HTERT RPE-1 (cell line): ENCODE data around the gene TOPBP1.

Experiments
- in situ Hi-C: fragments of 300-500 bp; cut with MboI; formaldehyde crosslinking; loops from 4 replicates; pipeline ENCODE4 v1.14.3; 2020; ENCODE audit warnings: low sequenced_read_pairs

The TOPBP1 gene

DNA sequence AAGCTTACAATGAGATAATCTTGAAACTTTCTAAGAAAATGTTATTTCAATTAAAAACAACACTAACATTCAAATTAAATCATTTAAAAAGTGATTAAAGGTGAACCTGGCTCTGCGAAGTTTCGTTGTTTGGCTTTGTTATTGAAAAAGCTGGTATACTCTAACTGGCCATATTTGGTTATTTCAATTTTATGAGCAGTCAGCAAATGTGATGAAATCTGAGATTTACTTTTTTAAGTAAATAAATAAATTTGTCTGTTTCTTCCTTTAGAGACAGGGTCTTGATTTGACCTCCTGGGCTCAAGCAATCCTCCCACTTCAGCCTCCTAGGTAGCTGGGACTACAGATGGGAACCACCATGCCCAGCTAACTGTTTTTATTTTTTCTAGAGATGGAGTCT lies 50.2 kb downstream of the TOPBP1 start:
- in situ Hi-C loops, result no loop called here

DNA sequence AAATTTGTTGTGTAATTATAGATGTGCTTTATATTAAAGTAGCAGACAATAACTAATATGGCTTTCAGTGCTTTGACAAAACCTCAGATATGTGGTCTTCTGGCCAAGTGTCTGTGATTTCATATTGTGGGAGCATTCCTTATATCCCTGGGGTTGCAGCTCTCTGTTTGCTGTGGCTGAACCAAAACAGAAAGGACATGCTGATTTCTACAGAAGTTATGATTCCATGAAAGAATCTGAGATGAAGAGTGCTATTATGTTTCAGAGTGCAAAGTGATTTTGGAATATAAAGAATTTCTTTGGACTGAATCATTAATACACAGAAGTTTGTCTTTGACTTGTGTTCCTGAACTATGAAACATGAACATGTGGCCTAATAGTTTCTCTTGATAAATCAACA lies 51.7 kb downstream of the TOPBP1 start:
- in situ Hi-C loops, result no loop called here

DNA sequence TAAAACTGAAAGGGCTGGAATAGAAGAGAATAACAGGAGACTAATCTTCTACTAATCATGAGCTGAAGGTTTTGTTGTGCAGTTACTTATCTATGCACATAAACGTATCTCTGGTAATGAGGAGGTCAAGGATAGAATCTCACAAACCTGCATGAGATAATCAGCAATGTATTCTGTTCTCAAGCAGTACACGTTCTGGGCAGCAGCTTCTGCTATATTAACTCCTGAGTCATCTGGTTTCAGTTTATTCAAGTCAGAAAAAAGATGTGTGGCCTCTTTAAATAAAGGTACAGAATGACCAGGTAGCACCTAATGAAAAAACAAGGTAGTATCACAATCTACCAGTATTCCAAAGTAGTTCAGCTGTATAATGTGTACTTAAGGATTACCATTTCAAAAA lies 53.4 kb downstream of the TOPBP1 start:
- in situ Hi-C loops, result no loop called here

DNA sequence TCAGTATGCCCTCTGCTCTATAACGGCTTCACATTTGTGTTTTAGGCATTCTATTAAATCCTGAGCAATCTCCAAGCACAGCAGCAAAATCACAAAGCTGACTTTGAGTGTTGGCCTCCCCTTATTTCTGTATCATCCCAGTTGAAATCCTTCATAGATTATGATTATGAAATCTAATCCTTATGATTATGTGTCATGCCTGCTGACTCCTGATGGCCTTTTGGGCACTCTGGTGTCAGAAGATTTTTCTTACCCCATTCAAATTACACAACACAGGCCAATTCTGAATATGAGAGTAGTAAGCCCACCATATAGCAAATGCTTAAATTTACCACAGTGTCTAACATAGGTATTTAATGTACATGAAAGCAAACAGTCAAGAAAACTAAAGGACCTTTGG lies 53.9 kb downstream of the TOPBP1 start:
- in situ Hi-C loops, result no loop called here

DNA sequence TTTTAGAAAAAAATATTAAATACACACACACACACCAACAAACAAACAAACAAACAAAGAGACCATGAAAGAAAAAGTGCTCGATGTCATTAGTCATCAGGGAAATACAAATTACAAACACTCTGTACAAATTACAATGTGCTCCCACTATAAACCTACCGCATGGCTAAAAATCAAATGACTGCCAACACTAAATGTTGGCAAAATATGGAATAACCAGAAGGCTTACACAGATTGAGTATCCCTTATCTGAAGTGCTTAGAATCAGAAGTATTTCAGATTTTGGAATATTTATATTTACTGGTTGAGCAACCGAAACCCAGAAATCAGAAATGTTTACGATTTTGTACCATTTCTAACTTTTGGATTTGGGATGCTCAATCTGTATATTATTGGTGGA lies 54.8 kb downstream of the TOPBP1 start:
- in situ Hi-C loops, result no loop called here

DNA sequence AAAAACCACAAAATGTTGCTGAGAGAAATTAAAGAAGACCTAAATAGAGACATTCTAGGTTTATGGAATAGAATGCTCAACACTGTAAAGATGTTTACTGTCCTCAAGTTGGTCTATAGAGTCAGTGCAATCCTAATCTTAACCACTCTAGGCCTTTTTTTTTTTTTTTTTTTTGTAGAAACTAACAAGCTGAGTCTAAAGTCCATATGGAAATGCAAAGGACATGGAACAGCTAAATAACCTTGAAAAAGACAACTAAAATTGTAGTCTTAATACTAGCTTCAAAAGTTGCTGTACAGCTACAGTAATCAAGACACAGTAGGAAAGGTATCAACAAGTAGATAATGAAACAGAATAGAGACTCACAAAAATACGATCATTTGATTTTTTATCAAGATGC lies 55.4 kb downstream of the TOPBP1 start:
- in situ Hi-C loops, result no loop called here

DNA sequence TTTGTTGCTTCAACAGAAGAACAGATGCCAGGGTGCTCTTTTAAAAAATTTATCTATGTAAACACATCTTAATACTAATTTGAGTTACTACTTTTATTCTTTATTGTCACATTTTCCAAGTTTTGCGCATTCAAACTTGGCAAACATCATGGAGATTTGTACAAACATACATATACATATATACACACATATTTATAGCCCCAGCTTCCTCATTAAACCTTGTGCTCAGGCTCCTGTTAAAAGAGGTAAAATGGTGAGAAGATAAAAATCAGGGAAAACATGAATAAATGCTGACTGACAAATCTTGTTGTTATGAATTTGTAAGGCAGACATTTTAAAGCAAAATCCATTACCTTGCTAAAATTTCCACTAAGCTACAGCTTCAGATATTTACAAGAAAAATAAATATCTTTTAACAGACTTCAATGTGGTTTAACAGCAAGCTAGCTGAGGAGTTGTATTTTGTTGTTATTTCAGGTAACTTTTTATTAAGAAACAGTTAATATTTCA lies 61.1 kb downstream of the TOPBP1 start:
- in situ Hi-C loops, result no loop called here

DNA sequence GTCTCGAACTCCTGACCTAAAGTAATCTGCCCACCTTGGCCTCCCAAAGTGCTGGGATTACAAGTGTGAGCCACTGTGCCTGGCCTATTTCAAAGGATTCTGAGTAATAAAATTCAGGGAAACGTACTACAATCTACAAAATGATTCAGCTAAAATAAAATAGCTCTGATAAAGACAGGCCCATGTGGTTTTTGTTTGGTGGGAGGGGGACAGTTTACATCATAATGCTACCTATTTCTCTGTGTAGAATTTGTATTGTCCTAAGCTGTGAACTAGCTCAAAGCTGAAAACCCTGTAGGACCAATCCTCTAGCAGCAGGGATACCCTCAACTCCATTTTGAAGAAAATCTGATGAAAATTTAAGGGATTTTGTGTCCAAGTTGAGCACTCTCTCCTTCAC lies 62.5 kb downstream of the TOPBP1 start:
- in situ Hi-C loops, result no loop called here

DNA sequence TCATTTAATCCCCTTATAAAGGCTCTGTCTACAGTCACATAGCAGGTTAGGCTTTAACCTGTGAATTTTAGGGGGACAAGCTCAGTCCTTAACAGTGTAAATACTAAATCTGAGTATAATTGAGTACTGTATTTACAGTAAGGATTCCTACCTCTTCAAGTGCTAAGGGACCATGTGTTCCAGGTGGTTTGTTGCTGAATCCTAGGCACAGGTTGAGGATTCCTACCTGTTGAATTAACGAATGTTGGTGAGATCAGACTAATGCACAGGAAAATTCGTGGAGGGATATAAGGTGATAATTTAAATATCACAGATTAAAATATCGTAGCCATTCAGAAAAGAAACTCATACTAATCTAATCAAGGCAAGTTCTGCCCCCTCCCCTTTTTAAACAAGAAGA lies 63.3 kb downstream of the TOPBP1 start:
- in situ Hi-C loops, result no loop called here

DNA sequence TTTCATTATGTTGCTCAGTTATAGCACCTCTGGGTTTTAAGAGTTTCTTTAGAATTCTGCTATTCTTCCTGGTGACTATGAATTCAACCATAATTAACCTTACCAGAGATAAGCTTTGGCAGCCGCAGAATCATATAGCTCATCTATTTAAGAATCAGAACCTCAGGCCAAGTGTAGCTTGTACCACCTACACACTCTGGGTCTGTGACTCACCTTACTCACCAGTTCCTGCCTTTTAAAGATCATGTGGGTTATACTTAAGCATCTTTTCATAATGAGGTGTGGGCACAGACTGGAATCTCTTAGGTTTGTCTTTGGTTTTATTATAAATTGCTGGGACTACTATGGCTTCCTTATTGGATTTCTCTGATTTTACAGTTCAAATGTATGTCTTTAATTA lies 66.4 kb downstream of the TOPBP1 start:
- in situ Hi-C loops, result no loop called here

DNA sequence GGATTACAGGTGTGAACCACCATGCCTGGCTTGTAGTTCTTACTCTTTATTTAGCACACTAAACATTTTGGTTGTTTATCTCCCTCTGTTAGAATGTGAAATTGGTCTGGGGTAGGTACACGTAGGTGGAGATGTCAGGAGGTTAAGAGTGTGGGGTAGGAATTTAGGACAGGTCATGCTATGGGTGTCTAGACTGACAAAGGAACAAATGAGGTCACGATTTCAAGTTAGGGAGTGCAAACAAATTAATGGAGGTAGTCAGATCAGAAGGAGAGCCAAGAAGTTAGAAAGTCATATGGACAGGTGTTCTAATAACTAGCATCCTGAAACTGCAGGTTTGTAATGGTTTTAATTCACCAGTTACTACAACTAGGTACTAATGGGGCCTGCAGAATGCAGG lies 68.5 kb downstream of the TOPBP1 start:
- in situ Hi-C loops, result no loop called here

DNA sequence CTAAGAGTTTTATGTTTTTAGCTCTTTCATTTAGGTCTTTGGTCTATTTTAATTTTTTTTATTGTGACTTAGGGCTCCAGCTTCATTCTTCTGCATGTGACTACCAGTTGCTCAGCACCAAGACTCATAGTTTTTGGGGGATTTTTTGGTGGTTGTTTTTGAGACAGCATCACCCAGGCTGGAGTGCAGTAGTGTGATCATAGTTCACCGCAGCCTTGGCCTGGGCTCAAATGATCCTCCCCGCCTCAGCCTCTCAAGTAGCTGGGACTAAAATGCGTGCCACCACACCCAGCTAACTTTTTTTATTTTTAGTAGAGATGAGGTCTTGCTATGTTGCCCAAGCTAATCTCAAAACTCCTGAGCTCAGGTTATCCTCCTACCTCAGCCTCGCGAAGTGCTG lies 68.9 kb downstream of the TOPBP1 start:
- in situ Hi-C loops, result no loop called here

DNA sequence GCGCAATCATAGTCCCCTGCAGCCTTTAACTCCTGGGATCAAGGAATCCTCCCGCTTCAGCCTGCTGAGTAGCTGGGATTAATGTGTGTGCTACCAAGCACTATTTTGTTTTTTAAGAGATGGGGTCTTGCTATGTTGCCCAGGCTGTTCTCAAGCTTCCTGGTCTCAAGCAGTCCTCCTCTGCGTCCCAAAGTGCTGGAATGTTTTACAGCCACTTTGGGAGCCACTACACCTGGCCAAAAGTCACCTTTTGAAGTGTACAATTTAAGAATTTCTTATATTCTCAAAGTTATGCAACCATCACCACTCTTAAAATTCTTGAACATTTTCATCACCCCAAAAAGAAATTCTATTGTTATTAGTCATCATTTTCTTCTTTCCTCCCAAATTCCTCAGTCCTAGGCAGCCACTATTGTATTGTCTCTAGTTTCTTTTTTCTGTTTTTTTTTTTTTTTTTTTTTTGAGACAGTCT lies 70.4 kb downstream of the TOPBP1 start:
- in situ Hi-C loops, result no loop called here

DNA sequence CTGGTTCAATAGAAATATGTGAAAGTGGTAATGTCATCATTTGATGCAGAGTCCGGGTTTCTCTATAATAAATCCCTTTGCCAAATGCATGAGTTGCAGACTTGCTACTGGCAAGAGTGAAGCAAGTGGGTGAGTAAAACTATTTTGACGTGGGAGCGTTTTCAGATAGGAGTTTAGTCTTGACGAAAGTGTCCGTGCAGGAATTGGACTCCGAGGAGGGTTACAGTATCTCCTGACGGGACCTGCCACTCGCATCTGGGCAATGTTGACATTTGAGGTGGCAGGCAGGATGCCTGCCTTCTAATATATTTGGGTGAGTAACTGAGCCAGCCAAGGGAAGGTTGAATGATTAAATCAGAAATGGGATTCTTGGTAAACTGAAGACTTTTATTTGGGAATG lies 72.2 kb downstream of the TOPBP1 start:
- in situ Hi-C loops, result no loop called here

DNA sequence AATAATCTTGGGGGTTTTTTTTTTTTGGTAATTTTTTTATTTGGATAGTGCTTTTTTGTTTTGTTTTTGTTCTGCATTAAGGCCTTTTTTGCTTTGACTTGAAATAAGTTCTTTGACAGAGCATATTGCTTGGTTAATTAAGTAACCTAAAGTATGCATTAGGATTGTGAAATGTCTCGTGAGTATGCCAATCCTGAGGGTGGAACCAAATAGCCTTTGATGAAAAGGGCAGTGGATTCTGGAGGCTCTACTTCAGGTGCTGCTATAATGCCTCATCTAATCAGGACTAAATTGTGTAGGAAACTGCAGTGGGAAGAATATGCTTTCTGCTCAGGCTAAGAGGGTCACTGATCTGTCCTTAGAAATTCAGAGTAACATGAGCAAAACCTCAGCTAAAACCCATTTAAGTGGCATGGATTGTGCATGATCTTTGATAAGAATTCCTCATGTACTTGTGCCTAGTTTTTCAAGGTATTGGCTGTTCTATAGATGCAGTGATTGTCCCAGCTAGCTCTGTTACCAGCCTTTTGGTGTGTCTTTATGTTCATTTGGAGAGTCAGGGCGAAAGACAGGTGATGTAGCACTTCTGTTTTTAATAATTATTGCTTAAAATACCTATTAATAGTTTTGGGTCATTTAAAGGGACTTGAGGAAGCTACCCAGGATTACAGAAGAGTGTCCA lies 72.8 kb downstream of the TOPBP1 start:
- in situ Hi-C loops, result no loop called here

DNA sequence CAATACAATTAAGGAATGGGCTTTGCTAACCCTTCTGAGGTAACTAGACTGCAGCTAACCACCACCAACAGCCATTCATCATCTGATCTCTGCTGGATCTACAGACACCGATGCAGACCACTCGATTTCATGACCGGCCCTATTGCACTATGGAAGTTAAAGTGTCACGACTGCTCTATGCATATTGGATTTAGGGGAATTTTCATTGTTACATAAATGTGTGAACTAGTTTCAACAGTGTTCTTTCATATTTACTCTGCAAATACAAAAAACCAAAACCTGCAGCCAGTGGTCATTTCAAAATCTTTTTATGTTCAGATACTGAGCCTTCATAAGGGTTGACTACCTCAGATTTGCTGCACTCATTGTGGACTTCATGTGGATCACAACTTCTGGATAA lies 73.7 kb downstream of the TOPBP1 start:
- in situ Hi-C loops, result no loop called here

DNA sequence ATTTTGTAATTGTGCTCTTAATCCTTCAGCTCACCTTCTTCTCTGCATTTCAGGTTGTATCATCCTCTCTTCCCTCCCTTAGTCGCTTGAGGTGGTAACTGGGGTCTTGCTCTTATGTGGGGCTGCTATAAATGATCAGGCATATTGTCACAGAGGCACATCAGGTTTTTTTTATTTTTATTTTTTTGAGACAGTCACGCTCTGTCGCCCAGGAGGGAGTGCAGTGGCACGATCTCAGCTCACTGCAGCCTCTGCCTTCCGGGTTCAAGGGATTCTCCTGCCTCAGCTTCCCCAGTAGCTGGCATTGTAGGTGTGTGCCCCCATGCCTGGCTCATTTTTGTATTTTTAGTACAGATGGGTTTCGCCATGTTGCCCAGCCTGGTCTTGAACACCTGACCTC lies 78.3 kb downstream of the TOPBP1 start:
- in situ Hi-C loops, result no loop called here

DNA sequence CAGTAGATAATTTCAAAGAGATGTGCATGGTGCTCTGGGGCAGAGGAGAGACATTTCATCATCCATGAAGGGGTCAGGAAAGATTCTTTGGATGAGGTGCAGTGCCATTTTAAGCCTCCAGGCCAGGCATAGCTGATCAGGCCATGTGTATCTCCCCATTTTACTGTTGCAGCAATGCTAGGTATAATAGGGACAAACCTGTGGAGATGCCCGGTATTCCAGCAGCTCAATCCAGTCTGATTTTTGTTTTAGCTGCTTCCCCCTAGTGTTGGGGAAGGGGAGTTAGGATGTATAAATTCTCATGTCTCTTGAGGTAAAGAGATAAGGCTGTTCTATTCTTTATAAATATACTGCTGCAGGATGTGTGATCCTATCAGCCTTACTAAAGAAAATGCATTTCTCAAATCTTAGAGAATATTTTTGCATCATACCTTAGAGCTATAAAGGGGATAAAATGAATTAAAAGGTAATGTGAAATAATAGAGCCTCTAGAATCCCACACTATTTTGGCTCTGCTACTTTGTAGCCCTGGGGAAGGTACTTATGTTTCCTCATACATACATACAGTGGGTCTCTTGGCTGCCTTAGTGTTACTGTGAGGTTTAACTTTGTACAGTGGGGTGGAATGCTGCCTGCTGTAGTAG lies 83.1 kb downstream of the TOPBP1 start:
- in situ Hi-C loops, result no loop called here

DNA sequence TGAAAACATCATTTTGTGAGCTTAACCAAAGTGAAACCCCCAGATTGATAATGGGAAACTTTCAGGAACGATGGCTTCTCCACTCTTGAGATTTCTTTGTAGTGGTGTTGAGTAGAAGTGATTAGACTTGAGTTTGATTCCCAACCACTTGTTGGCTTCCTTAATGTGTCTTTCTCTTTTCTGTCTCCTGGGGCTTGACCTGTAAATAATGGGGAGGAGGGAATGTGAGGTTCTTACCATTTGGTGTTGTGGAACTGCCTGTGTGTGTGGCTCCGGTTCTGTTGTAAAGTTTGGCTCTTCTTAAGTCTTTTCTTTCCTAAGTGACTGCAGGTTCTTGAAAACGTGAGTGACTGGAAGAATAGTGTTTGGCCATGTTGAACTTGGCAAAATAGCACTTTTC lies 85.6 kb downstream of the TOPBP1 start:
- in situ Hi-C loops, result no loop called here

DNA sequence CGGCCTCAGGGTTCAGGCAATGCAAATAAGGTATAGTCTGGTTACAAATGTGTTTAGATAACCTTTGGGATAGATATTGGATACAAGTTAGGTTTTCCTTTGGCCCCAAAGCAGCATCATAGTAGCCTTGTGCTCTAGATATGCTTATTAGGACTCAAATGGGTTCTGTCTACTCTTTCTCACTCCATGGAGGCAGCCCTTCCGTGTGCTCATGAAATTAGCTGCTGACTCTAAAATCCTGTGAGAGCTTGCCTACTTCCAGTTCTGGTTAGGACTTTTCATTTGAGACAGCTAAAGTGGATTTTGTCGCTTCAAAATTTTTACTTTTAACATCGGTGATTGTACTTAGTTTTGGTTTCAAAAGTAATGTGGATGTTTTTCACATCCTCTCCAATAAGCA lies 86.7 kb downstream of the TOPBP1 start:
- in situ Hi-C loops, result no loop called here

DNA sequence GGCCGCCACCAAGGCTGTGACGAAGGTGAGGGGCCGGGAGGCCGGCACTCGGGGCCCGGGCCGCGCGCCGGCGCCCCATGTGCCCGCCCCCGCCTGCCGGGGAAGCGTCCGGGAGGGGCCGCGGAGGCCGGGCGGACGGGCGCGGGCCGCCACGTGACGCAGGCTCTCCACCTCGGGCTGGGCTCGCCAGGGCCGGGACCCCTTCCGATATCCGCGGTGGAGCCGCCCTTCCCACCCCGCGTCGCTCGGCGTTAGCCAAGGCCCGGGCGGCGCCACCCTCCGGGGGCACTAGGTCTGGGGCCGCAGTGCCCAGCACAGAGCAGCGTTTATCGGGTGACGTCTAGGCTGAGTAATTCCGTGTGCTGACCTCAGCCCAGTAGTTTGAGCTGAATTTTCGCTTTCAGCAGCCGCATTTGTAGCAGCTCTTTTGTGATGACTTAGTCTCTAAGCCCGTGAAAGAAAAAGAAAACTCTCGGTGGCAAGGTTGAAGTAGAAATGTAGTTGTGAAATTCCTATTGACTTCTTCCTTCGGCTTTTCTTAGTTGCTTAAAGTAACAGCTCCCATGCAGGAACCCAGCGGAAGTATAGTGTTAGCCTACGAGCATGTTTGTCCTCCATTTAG lies 87.4 kb downstream of the TOPBP1 start:
- in situ Hi-C loops, result no loop called here

DNA sequence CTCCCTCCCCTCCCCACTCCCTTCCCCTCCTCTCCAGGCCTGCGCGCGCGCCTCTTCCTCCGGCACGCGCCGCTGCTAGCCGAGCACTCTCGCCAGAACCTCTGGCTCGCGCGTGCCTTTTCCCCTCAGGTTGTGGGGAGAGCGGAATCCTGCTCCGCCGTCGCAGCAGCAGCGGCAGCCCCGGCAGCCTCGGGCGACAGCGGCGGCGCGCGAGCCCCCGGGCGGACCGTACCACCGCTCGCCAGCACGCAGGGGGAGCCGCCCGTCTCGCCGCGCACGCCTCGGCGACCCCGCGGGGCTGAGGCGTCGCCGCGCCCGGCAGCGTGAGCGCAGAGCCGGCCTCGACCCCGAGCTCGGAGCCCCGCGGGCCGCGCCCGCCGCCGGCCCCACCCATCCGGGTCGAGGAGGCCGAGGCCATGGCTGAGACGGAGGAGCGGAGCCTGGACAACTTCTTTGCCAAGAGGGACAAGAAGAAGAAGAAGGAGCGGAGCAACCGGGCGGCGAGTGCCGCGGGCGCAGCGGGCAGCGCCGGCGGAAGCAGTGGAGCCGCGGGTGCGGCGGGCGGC lies 88.0 kb downstream of the TOPBP1 start, which contains the start of gene CDV3:
Gene CDV3, plus strand, starts transcription at position 58 of the 566 bp plus-strand sequence. Its CDS starts 359 bp downstream, at position 417.
- in situ Hi-C loops, result no loop called here
